ENCODE results near the gene DENND11. TPM values are rescaled to one million over a fixed set of nuclear protein-coding genes. Genes with fewer than 3 reads are reported as not detected.

Gene DENND11, protein sequence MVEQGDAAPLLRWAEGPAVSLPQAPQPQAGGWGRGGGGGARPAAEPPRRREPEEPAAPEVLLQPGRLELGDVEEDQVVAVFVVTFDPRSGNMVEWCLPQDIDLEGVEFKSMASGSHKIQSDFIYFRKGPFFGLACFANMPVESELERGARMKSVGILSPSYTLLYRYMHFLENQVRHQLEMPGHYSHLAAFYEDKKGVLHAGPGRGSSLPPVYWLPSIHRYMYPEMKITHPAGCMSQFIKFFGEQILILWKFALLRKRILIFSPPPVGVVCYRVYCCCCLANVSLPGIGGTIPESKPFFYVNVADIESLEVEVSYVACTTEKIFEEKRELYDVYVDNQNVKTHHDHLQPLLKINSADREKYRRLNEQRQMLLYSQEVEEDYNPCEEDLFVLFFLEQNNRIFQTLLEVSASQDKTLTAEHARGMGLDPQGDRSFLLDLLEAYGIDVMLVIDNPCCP
- total RNA-seq (10 to 100 TPM; 15.0 to 24.3 (median 18.4) TPM), polyA plus RNA-seq (10 to 100 TPM in 1 of 2 donors, 1 to 10 TPM in 1; 5.1 to 10.9 TPM)

DNA sequence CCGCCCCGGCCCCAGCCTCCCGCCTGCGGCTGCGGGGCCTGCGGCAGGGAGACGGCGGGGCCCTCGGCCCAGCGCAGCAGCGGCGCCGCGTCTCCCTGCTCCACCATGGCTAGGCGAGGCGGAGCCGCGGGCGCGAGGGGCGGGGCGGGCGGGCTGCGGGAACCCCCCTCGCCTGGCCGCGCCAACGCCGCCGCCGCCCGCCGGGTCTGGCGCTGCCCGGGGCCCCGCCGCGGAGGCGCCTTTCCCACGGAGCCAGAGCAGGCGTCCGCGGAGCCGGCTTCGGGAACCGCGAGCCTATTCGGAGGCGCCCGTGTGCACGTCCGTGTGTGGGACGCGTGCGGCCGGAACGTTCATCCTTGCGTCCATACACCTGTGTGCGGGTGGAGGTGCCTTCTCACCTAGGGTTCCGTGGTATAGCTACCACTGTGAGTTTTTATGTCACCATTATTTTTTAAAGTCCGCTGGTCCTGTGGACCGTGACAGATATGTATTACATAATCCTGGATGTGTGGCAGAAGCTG is at the start of gene DENND11:
TSS of gene DENND11 (minus strand) at position 120 of the 521 bp plus-strand sequence. CDS start at position 107, 13 bp downstream.
- no peaks in the 10 kb centered on the region for H3K27me3 ChIP-seq
- TF ChIP-seq, protein P1, sequence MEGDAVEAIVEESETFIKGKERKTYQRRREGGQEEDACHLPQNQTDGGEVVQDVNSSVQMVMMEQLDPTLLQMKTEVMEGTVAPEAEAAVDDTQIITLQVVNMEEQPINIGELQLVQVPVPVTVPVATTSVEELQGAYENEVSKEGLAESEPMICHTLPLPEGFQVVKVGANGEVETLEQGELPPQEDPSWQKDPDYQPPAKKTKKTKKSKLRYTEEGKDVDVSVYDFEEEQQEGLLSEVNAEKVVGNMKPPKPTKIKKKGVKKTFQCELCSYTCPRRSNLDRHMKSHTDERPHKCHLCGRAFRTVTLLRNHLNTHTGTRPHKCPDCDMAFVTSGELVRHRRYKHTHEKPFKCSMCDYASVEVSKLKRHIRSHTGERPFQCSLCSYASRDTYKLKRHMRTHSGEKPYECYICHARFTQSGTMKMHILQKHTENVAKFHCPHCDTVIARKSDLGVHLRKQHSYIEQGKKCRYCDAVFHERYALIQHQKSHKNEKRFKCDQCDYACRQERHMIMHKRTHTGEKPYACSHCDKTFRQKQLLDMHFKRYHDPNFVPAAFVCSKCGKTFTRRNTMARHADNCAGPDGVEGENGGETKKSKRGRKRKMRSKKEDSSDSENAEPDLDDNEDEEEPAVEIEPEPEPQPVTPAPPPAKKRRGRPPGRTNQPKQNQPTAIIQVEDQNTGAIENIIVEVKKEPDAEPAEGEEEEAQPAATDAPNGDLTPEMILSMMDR (IDR thresholded peaks at IDR 0.05): no peak
- FAIRE-seq: no peak
- peak within 1 kb of the TSS; percentile 54 to 83 (median 74) for H3K27ac ChIP-seq
- peak within 1 kb of the TSS; percentile 51 to 83 (median 78) for H3K4me3 ChIP-seq
- peak; percentile 80 to 85 (median 82) for ATAC-seq
- H3K9me3 ChIP-seq: no peaks in the 10 kb centered on the region
- no peaks in the 10 kb centered on the region for H3K36me3 ChIP-seq
- intact Hi-C loops (cut with DNase I): no loop called here
- DNase-seq: peak; percentile 55 to 86 (median 68)
- 0 to 1% methylated on average over 54 to 62 of the region's 62 CpGs for WGBS, 2 donors
- peaks cover 11 to 16% (median 13%) of the 10 kb centered on the region in 3 donors for H3K4me1 ChIP-seq

DNA sequence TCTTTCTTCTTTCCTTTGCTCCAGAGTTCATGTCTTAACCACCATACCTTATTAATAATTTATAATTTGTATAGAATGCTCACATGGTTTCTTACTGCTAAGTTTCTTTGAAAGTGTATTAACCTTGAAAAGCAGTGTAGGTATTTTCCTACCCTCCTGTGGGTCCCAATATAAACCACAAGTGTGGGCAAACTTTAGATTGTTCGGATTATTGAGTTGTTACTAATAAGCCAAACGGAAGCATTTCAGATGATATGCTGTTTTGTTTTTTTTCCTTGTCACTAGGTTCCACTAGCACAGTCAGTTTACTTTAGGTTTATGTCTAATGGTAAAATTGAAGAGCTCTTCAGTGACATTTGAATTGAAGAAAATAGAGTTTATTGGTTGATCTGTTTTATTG is 46.4 kb upstream of the DENND11 start:
- no peak for FAIRE-seq

DNA sequence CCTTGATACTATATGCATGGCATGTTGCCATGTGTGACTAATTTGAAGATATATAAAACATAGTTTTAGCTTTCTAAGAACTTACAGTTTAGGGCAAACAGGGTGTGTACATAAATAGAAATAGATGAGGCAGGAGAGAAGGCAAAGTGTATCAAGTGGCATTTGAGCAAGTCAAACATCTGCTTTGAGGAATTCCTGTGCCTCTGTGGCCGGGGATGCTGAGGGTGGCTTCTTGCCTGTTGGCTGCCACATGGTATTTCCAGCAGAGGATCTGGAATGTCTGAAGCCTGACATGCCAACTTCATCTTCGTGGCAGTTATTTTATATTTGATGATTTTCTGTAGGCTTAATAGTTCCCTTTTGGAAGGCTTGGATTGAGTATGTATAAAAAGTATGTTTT is 42.2 kb upstream of the DENND11 start:
- ATAC-seq: no peak
- Histone ChIP-seq H3K27me3 (no peaks in the 10 kb centered on the region), H3K9me3 (no peaks in the 10 kb centered on the region), H3K27ac (no peak overlapping the region), H3K36me3 (peaks cover 8 to 73% (median 46%) of the 10 kb centered on the region in 3 donors), H3K4me1 (peaks cover 8 to 11% (median 9%) of the 10 kb centered on the region in 3 donors), H3K4me3 (no peak overlapping the region)
- no peak for DNase-seq
- 81 to 88% methylated on average over 2 of the region's 2 CpGs for WGBS, 2 donors
- no peak for FAIRE-seq
- TF ChIP-seq, protein P1 (IDR thresholded peaks at IDR 0.05): no peak
- intact Hi-C loops (cut with DNase I): no loop called here

More for the DNA sequence above, 46.4 kb upstream of the DENND11 start:
- 92 to 94% methylated on average over 2 of the region's 2 CpGs for WGBS, 2 donors
- intact Hi-C loops (cut with DNase I): no loop called here
- Histone ChIP-seq H3K36me3 (peaks cover 14 to 85% (median 60%) of the 10 kb centered on the region in 3 donors), H3K4me1 (no peaks in the 10 kb centered on the region), H3K27me3 (no peaks in the 10 kb centered on the region), H3K4me3 (no peak overlapping the region), H3K27ac (no peak overlapping the region), H3K9me3 (no peaks in the 10 kb centered on the region)
- TF ChIP-seq, protein P1 (IDR thresholded peaks at IDR 0.05): no peak
- ATAC-seq: no peak
- no peak for DNase-seq

DNA sequence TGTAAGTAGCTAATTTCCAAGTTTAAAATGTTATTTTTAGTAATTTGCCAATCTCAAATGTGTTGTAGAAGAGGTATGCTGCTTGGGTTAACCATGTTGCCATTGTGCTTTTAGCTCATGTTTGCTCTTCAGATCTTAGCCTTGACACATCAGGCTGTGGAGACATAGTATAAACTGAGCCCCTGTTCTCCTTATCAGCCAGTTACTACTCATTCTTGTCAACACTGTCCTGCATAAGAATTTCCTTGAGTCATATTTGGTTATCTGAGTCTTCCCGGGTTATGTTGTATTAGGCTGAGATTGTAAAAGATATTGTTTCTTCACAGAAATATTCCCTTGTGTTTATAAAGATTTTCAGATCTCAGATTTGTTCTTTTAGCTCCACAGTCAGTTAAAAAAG is 40.3 kb upstream of the DENND11 start:
- DNase-seq (no peak), FAIRE-seq (no peak)
- intact Hi-C loops (cut with DNase I): no loop called here

More for the DNA sequence above, 40.3 kb upstream of the DENND11 start:
- 47 to 50% methylated on average over 1 of the region's 1 CpG for WGBS, 2 donors
- H3K27ac ChIP-seq: no peak overlapping the region
- H3K4me3 ChIP-seq: no peak overlapping the region
- H3K4me1 ChIP-seq: peaks cover 14 to 17% (median 14%) of the 10 kb centered on the region in 3 donors
- no peak for ATAC-seq
- TF ChIP-seq, protein P1 (IDR thresholded peaks at IDR 0.05): no peak
- peaks cover 8 to 61% (median 44%) of the 10 kb centered on the region in 3 donors for H3K36me3 ChIP-seq
- H3K9me3 ChIP-seq: no peaks in the 10 kb centered on the region
- no peaks in the 10 kb centered on the region for H3K27me3 ChIP-seq

Data from pancreas (tissue), 10 donors.